Measurements from ENCODE around the gene COX4I2.

The COX4I2 gene

DNA sequence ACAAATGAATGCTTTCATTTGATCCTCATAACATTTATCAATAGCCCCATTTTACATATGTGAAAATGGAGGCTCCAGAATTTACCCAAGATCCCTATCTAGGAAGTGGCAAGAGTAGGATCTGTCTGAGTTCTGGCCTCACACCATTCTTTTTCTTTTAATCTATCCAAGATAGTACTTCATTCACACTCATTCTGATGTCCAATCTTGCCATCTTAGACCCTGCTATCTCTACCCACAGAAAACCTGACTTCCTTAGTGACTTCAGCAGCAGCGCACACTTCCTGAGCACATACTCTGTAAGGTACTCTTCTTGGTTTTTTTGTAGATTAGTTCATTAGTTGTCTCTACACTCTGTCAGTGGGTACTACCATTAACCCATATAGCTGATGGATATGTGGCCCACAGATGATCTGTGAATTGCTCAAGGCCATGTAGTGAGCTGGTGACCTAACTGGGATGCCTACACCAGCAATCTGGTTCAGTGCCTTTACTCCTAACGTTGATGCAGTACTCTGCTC is 36.3 kb downstream of the COX4I2 start:
- FAIRE-seq (no peak), DNase-seq (ENCODE audit: extremely low spot score, insufficient read length, low read depth) (no peak)

DNA sequence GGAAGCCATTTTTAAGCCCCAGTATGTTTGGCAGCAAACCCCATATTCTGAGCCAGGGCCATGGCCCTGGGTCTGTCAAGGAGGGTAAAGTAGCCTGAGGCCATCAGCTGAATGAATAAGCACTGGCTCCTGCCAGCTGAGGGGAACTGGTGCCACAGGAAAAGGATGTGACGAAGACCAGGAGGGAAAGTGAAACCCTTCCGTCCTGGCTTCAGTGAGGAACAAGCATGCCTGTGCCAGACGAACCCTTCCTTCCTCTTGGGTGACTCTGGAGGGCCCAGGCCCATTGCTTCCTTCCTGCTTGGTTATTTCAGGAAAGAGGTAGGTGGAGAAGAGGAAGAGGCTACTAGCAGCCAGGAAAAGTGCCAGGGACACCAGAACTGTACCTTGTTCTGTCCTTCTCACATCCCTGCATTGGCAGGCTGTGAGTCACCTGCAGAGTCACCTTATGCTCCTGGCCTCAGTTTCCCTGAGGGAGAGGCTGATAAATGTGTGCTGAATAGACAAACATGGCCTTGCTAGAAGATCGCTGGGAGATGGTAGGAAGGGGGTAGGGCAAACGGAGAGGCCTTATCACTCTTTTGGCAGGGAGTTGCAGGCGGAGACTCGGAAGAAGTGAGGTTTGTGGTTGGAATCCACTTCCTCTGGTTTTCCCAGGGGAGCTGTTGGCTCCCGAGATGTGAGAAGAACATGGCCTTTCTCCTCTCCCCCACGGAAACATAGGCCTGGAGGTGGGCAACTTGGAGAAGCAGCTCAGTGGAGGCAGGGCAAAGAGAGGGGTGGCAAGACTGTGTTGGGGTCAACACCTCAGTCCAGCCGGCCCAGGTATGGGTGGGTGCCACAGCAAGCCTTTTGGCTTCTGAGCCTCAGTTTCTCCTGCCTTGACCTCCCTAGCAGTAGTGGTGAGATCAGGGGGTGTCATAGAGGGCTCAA is 37.4 kb downstream of the COX4I2 start:
- DNase-seq (ENCODE audit: extremely low spot score, insufficient read length, low read depth) = peak; percentile 57
- FAIRE-seq = peak; percentile 85

DNA sequence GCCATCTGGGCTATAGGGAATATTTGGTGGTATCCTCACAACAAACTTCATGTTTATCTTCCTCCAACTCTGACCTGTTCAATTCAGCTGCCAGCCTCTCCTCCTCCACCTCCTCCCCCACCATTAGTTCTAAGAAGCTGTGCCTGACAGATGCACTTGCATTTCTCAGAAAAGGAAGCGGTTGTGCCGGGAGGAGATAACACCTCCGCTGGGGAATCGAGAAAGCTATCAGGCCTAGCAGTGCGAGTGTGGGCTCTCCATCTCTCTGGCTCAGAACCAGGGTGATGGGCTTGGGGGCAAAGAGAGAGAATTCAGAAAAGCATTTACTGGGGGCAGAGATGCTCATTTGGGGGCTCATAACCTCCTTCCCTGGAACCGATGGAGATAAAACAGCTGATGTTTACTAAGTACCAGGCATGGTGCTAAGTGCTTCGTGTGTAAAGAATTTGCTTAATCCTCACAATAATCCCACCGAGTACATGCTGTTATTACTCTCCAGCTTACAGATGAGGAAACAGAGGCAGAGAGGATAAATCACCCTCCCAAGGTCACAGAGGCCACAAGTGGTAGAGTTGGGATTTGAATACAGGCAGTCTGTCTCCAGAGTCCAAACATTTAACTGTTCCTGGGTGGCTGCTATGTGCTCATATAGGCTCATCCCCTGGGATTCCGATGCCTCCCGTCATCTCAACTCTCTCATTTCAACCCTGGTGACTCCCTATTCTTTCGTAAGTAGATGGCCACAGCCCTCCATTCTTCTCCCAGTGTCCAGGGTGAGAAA is 38.3 kb downstream of the COX4I2 start:
- no peak for DNase-seq (ENCODE audit: extremely low spot score, insufficient read length, low read depth)
- peak; percentile 69 for FAIRE-seq

DNA sequence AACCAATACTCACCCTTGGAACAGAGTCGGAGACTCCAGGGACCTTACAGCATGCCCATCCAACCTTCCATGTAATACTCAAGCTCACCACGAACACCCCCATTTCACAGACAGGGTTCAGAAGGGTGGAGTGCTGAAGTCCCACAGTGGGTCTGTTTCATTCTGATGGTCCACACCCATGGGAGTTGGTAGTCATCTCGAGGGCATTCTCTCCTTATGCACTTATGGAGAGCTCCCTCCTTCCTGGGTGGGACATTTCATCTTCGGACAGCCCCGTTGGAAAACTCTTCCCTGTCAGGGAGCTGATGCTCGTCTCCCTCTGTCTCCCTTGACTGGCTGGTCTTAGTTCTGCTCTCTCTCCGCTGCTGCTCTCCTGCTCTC is 38.9 kb downstream of the COX4I2 start:
- no peak for FAIRE-seq
- no peak for DNase-seq (ENCODE audit: extremely low spot score, insufficient read length, low read depth)

DNA sequence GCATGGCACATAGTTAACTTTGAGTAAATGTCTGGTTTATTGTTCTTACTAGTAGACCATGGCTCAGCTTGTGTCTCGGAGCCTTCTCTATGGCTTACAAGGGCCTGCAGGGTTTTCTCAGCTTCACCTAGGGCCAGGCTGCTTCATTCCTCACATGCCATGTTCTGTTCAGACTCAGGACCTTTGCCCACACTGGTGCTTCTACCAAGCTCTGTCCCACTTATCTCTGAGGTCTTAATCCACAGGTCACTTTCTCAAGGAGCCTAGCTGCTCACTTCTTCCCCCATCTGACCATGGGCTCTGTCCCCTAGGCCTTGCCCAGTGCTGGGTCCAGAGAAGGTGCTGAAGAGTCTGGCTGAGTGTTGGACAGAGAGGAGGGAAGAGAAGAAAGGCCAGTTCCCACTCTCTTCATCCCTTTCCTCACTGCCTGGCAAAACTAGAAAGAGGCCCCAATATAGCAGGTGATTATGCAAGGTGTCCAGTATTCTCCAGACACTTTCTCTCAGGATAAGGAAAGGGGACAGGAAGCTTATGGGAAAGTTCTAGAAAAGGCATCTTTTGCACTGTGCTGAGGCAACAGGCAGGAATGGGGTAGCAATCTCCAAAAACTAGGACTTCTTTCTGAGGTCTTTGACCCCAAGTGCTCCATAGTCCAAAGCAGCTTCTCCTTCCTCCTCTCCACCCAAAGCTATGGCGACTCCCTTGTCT is 40.0 kb downstream of the COX4I2 start:
- DNase-seq (ENCODE audit: extremely low spot score, insufficient read length, low read depth) (no peak), FAIRE-seq (no peak)

DNA sequence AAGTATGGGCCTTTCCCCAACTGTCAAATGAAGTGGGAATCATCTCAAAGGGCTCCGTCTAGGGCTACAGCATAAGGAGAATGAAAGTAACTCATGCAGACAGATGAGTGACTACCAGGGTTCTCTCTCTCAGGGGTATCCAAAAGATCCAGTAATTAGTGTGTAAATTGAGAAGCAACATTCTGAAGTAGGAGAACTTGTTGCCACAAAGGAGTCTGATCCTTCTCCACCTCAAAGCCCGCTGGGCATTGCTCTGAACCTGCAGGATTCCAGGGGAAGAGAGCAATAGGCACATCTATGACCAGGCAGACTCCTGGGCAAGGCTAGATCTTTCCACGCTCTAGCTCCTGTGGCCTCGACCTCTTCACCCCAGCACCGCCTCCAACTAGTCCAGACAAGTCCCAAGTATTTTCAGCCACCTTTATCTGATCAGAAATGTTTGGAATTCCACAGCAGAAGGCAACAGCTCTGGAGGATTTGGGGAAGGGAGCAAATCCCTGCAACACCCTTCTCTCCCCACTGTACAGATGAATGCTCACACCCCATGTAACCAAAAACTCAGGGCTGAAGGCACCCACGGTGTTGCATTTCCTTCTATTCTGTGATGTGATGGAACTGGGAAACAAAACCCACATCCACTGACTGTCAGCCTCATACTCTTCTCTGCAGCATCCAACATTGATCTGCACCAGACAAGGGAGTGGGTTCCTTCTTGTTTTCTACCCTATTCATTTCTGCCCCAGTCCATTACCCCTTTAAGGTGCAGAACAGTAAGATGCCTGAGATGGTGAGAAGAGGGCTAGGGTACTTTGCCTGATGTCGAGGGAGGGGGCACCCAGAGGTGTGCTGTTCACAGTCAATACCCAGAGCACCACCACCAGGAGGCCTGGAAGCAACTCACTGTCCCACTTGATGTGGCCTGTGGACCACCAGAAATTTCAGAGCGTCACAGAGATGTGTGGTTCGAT is 41.0 kb downstream of the COX4I2 start:
- DNase-seq (ENCODE audit: extremely low spot score, insufficient read length, low read depth) = no peak
- FAIRE-seq = no peak

DNA sequence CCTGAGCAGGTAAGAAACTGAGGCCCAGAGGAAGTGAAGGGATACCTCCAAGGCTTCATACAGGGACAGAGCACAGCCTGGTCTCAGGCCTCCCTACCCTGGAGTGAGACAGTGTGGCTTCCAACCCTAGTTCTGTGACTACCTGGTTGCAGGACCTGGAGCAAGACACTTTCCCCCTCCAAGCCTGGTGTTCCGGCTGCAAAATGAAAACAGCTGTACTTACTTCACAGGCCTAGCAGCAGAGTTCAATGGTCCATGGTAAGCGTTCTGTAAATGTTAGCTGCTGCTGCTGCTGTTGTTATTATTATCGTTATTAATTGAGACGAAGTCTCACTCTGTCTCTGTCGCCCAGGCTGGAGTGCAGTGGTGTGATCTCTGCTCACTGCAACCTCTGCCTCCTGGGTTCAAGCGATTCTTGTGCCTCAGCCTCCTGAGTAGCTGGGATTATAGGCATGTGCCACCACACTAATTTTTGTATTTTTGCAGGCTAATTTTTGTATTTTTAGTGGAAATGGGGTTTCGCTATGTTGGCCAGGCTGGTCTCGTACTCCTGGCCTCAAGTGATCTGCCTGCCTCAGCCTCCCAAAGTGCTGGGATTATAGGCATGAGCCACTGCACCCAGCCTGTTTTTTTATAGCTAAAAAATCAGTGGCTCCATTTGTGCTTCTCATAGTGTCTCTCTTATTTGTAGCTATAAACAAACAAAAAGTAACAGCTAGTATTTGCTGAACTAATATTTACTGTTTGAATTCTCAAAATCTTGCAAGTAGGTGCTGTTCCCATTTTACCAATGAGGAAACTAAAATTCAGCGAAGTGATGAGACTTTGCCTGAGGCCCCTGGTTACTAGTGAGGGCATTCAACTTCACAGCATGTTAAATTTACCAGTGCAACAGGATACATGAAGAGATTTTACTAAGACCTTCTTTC is 41.9 kb downstream of the COX4I2 start:
- no peak for FAIRE-seq

DNA sequence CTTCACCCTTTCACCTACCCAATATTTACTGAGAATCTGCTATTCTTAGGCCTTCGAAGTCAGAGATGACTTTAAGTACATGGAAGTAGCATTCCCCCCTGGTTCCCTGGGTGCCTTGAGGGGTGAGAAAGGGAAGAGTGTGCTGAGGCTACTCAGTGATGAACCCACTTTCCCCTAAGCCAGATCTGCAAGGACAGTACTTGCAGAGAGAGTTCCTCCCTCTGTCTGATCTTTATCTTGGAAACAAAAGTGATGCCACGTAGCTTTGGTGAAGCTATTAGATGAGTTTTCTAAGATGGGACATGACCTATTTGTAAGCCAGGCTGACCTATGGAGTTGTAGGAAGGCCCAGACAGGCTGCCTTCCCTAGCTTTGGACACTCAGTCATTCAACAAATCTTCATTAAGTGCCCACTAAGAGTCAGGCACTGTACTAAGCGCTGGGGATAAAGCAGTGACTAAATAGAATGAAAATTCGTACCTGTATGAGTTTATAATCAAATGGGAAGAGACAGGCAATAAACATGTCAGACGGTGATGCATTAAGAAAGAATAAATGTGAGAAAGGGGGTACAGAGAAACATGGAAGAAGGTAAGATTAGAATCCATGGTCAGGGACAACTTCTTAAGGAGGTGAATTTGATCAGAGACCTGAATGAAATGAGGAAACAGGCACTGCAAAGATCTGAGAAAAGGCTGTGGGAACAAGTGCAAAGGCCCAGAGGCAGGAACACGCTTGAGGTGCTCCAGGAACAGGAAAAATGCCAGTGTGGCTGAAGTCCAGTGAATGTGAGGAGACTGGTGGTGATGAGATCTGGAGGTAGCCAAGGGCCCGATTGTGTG is 42.8 kb downstream of the COX4I2 start:
- DNase-seq (ENCODE audit: extremely low spot score, insufficient read length, low read depth) (no peak), FAIRE-seq (no peak)

More for the DNA sequence above, 41.9 kb downstream of the COX4I2 start:
- no peak for DNase-seq (ENCODE audit: extremely low spot score, insufficient read length, low read depth)

DNA sequence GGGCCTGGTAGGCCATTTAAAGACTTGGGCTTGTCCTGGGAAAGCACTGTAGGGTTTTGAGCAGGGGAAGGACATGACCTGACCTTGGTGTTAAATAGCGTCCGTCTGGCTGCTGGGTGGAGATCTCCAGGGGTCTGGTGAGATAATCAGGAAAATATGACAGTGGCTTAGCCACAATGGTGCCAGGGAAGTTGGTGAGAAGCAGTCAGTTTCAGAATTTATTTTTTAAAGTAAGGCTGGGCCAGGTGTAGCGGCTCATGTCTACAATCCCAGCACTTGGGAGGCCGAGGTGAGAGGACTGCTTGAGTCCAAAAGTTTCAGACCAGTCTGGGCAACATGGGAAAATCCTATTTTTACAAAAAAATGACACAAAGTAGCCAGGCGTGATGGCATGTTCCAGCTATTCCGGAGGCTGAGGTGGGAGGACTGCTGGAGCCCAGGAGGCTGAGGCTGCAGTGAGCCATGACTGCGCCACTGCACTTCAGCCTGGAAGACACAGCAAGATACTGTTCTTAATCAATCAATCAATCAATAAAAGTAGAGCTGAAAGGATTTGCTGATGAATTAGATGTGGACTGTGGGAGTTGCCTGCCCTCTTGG is 43.5 kb downstream of the COX4I2 start:
- DNase-seq (ENCODE audit: extremely low spot score, insufficient read length, low read depth) (no peak), FAIRE-seq (no peak)

DNA sequence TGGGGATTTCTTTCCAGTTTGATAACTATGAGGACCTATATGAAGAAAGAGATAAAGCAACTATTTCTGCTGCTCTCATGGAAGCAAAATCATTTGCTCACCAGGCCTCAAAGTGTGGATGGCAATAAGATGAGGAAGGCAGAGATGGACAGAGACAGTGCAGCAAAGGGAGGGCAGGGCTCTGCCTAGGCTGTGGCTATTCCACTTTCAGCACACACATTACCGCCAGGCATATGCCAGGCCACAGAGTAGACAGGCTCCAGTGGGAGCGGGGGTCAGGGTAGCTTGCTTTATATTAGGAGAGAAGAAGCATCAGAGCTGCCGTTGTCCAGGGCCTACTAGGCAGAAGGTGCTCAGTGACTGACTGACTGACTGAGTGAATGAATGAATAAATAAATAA is 44.1 kb downstream of the COX4I2 start:
- FAIRE-seq (no peak), DNase-seq (ENCODE audit: extremely low spot score, insufficient read length, low read depth) (no peak)

DNA sequence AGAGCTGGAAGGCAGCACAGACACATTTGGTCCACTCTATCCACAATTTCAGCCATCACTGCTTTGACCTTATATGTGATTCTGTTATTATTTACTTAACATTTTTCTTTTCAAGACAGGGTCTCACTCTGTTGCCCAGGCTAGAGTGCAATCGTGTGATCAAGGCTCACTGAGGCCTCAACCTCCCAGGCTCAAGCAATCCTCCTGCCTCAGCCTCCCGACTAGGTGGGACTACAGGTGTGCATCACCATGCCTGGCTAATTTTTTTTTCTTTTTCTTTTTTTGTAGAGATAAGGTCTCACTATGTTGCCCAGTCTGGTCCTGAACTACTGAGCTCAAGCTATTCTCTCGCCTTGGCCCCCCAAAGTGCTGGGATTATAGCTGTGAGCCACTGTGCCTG is 44.6 kb downstream of the COX4I2 start:
- DNase-seq (ENCODE audit: extremely low spot score, insufficient read length, low read depth) (no peak), FAIRE-seq (no peak)

DNA sequence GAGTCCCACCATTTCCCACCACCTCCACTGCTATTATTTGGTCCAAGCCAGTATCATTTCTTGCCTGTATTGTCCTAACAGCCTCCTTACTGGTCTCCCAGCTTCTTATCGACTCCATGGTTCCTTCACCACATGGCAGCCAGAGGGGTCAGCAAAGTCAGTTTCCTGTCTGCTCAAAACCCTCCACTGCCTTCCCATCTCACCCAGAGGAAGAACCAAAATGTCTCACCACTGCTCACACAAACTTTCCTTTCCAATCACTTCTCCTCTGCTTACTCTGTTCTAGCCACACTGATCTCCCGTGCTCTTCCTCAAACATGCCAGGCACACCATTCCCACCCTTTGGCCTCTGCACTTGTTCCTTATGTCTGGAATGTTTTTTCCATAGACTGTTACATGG is 45.2 kb downstream of the COX4I2 start:
- no peak for FAIRE-seq

DNA sequence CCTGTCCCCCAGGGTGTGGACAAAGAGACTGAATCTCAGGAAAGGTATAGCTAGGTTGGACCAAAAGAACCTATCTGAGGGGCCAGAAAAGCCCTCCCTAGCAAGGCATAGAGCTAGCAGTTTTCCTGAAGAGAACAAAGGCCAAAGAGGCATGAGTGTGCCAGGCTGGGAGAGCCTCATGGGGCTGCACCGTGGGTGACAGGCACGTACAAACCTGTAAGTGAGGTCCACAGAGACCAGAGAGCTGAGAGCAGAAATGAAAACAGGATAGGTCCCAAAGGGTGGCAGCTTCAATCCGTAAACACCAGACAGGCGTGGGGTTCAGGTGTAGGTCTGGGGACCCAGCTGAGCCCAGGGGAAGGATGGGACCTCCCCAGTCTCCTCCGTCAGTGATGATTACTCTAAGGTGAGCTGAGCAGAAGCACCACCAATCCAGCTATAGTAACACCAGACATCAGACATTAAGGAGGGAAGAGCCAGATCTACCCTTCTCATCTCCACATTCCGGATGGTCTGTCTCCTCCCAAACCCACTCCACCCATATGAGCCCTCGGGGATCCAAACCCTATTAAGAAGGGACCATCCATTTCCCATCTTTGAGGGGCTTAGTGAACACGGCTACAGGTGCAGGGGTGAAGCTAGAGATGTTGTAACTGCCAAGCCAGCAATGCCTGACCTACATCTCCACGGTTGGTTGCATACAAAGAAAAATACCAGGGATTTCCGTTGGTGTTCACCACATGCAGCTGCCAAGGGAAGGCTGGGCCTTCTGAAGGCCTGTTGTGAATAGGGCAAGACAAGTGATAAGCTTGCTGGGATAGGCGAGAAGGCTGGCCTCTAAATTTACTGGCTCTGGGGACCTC is 46.7 kb downstream of the COX4I2 start:
- peak; percentile 44 for FAIRE-seq

More for the DNA sequence above, 45.2 kb downstream of the COX4I2 start:
- DNase-seq (ENCODE audit: extremely low spot score, insufficient read length, low read depth) = no peak

DNA sequence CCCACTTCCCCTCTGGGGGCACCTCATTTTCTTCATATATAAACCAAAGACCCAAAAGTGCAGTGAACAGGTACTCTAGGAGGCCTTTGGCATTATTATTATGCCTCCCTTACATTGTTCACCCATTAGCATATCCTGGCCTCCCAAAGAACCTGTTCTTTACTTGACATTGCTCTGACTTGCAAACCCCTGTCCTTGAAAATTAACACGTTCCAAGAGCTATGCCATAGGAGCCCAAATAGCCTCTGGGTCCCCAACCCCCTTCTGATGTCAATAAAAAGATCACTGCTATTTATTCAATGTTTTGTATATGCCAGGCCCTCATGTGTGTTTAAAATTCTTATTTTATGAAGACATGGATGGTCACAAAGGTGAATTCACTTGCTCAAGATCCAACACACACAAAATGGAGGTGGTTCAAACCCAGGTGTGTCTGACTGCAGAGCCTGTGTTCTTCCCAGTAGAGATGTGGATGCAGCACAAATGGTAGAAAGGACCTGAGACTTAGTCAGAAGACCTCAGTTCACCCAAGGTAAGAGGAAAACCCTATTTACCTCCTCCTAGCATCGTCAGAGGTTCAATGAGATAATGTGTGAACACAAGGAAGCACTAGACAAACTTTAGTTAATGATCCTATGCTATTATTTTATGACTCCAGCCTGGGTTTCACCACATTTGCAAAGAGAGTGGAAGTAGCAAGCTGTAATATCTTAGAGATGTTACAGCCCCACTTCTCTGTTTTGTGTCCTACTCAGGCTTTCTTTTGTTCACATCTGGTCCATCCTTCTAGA is 48.3 kb downstream of the COX4I2 start:
- DNase-seq (ENCODE audit: extremely low spot score, insufficient read length, low read depth) = no peak
- FAIRE-seq = peak; percentile 35

More for the DNA sequence above, 46.7 kb downstream of the COX4I2 start:
- no peak for DNase-seq (ENCODE audit: extremely low spot score, insufficient read length, low read depth)

DNA sequence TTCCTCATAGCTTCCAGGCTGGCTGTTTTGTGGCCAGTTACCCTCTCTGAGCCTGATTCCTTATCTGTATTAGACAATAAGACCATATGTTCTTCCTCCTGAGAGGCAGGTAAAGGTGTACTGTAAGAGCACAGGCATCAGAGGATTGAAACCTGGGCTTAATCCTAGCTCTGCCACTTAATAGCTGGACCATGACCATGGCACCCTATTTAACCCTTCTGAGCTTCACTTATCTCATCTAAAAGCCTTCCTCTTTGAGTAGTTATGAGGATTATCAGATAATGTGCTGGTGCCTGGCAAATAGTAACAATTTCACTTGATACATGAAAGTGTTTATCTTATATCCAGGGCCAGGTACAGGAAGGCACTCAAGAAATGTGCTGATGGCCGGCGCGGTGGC is 50.1 kb downstream of the COX4I2 start:
- no peak for FAIRE-seq
- DNase-seq (ENCODE audit: extremely low spot score, insufficient read length, low read depth) = no peak

Data from GM18507 (cell line).